GM06990 (cell line): Measurements from ENCODE around the gene COL5A3.

Experiments used
- DNase-seq: peaks from one replicate; pipeline ENCODE4 v3.0.0-alpha.2; 2011; ENCODE audit not compliant: insufficient read length; ENCODE audit errors: extremely low read depth
- H3K27me3 ChIP-seq: replicated peaks from 2 replicates; pipeline ENCODE4 v1.6.0; 2011; ENCODE audit warnings: low read length; ENCODE audit not compliant: control insufficient read depth, insufficient read depth
- H3K36me3 ChIP-seq: 2 replicates; pipeline ENCODE4 v1.5.1; 2011; ENCODE audit warnings: low read length; ENCODE audit not compliant: control insufficient read depth, insufficient read depth
- H3K4me3 ChIP-seq: replicated peaks from 2 replicates; pipeline ENCODE4 v1.5.1; 2011; ENCODE audit warnings: low read depth, mild to moderate bottlenecking, control low read depth, low read length
- CTCF ChIP-seq: IDR thresholded peaks from 2 replicates; pipeline ENCODE4 v1.5.1; 2011; ENCODE audit warnings: low read length, control low read depth, mild to moderate bottlenecking, inconsistent platforms; ENCODE audit not compliant: insufficient read depth, poor library complexity, severe bottlenecking

The COL5A3 gene

GRCh38 chr19:10000171-10000826 is 10.0 kb downstream of the COL5A3 start:
- TF ChIP-seq CTCF: peak; percentile 96
- H3K27me3 ChIP-seq: no peaks in the 10 kb centered on the region
- H3K36me3 ChIP-seq: no peaks in the 10 kb centered on the region
- H3K4me3 ChIP-seq: no peak overlapping the region
- DNase-seq: peak; percentile 29

- DNase-seq: no peak
- no peaks in the 10 kb centered on the region; the same call in 1 of the 2 replicates for H3K27me3 ChIP-seq
- TF ChIP-seq CTCF: no peak
These were observed 13.8 kb downstream of the COL5A3 start for GRCh38 chr19:9996541-9996940.

GRCh38 chr19:9995999-9996398 is 14.3 kb downstream of the COL5A3 start:
- no peak for DNase-seq
- no peak for TF ChIP-seq CTCF
- no peaks in the 10 kb centered on the region; the same call in 1 of the 2 replicates for H3K27me3 ChIP-seq
- no peak overlapping the region for H3K4me3 ChIP-seq
- no peaks in the 10 kb centered on the region for H3K36me3 ChIP-seq

More at GRCh38 chr19:9996541-9996940, 13.8 kb downstream of the COL5A3 start:
- H3K4me3 ChIP-seq: no peak overlapping the region
- H3K36me3 ChIP-seq: no peaks in the 10 kb centered on the region

- Histone ChIP-seq H3K4me3 (no peak overlapping the region), H3K27me3 (no peaks in the 10 kb centered on the region; the same call in 1 of the 2 replicates), H3K36me3 (no peaks in the 10 kb centered on the region)
- TF ChIP-seq CTCF: no peak
- DNase-seq: no peak
These were observed 15.2 kb downstream of the COL5A3 start for GRCh38 chr19:9995084-9995483.

- no peak for TF ChIP-seq CTCF
- no peak overlapping the region for H3K4me3 ChIP-seq
- H3K27me3 ChIP-seq: no peaks in the 10 kb centered on the region; the same call in 1 of the 2 replicates
- H3K36me3 ChIP-seq: no peaks in the 10 kb centered on the region
- no peak for DNase-seq
These were observed 18.7 kb downstream of the COL5A3 start for GRCh38 chr19:9991425-9992191.
